DOHH2 (cell line): ENCODE data around the gene RIMKLB.

Experiments
- EZH2phosphoT487 ChIP-seq: fragments of 200-600 bp; sonication (generic); IDR thresholded peaks from 2 replicates; pipeline ENCODE4 v1.6.1; 2017; ENCODE audit warnings: borderline replicate concordance, mild to moderate bottlenecking, antibody characterized with exemption, low read length, moderate library complexity, mixed read lengths
- TF ChIP-seq, protein P1 (sequence below): fragments of 200-600 bp; sonication (generic); IDR thresholded peaks from one replicate; pipeline ENCODE4 v1.5.1; 2014; ENCODE audit warnings: antibody characterized with exemption, mild to moderate bottlenecking, low read depth, low read length; ENCODE audit not compliant: poor library complexity, severe bottlenecking

GRCh38 chr12:8687846-8688601 lies 9.8 kb upstream of the RIMKLB start:
- TF ChIP-seq, protein P1, sequence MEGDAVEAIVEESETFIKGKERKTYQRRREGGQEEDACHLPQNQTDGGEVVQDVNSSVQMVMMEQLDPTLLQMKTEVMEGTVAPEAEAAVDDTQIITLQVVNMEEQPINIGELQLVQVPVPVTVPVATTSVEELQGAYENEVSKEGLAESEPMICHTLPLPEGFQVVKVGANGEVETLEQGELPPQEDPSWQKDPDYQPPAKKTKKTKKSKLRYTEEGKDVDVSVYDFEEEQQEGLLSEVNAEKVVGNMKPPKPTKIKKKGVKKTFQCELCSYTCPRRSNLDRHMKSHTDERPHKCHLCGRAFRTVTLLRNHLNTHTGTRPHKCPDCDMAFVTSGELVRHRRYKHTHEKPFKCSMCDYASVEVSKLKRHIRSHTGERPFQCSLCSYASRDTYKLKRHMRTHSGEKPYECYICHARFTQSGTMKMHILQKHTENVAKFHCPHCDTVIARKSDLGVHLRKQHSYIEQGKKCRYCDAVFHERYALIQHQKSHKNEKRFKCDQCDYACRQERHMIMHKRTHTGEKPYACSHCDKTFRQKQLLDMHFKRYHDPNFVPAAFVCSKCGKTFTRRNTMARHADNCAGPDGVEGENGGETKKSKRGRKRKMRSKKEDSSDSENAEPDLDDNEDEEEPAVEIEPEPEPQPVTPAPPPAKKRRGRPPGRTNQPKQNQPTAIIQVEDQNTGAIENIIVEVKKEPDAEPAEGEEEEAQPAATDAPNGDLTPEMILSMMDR = no peak
- TF ChIP-seq EZH2phosphoT487 = no peak
